Hepatocyte (in vitro differentiated cells): ENCODE data around the gene VENTX. TPM values are rescaled to one million over a fixed set of nuclear protein-coding genes. Genes with fewer than 3 reads are reported as not detected.

Experiments used
- DNase-seq: peaks from one replicate; pipeline ENCODE4 v3.0.0-alpha.2; 2016; ENCODE audit warnings: low spot score
- H2AFZ ChIP-seq: fragments of 200-600 bp; sonication (generic); 2 replicates; pipeline ENCODE4 v1.6.0; 2016; ENCODE audit warnings: antibody characterized with exemption, mild to moderate bottlenecking
- H3K27ac ChIP-seq: fragments of 200-600 bp; sonication (generic); 2 replicates; pipeline ENCODE4 v1.5.1; 2016; ENCODE audit warnings: mild to moderate bottlenecking
- H3K27me3 ChIP-seq: fragments of 200-600 bp; sonication (generic); 2 replicates; pipeline ENCODE4 v1.6.1; 2016
- H3K36me3 ChIP-seq: fragments of 200-600 bp; sonication (generic); replicated peaks from 2 replicates; pipeline ENCODE4 v1.5.1; 2016; ENCODE audit warnings: low read depth; ENCODE audit not compliant: insufficient read depth
- H3K4me1 ChIP-seq: fragments of 200-600 bp; sonication (generic); 2 replicates; pipeline ENCODE4 v1.5.1; 2016; ENCODE audit warnings: mild to moderate bottlenecking, moderate library complexity; ENCODE audit not compliant: insufficient read depth
- H3K4me2 ChIP-seq: fragments of 200-600 bp; sonication (generic); 2 replicates; pipeline ENCODE4 v1.6.0; 2016
- H3K4me3 ChIP-seq: fragments of 200-600 bp; sonication (generic); 2 replicates; pipeline ENCODE4 v1.5.1; 2016; ENCODE audit warnings: mild to moderate bottlenecking
- H3K79me2 ChIP-seq: fragments of 200-600 bp; sonication (generic); 2 replicates; pipeline ENCODE4 v1.6.0; 2017; ENCODE audit warnings: mild to moderate bottlenecking
- H3K9me2 ChIP-seq: fragments of 200-600 bp; sonication (generic); replicated peaks from 2 replicates; pipeline ENCODE4 v1.6.0; 2017; ENCODE audit warnings: mild to moderate bottlenecking; ENCODE audit not compliant: insufficient read depth
- H3K9me3 ChIP-seq: fragments of 200-600 bp; sonication (generic); 2 replicates; pipeline ENCODE4 v1.5.1; 2016; ENCODE audit warnings: low read depth, mild to moderate bottlenecking
- H4K20me1 ChIP-seq: fragments of 200-600 bp; sonication (generic); 2 replicates; pipeline ENCODE4 v1.6.0; 2016; ENCODE audit warnings: mild to moderate bottlenecking; ENCODE audit not compliant: insufficient read depth, poor library complexity, severe bottlenecking
- CTCF ChIP-seq: fragments of 200-600 bp; sonication (generic); IDR thresholded peaks from 2 replicates; pipeline ENCODE4 v1.5.1; 2016; ENCODE audit warnings: antibody characterized with exemption, mild to moderate bottlenecking; ENCODE audit not compliant: poor library complexity
- EZH2 ChIP-seq: fragments of 200-600 bp; sonication (generic); IDR thresholded peaks from 2 replicates; pipeline ENCODE4 v1.6.1; 2016; ENCODE audit warnings: antibody characterized with exemption, mild to moderate bottlenecking, borderline replicate concordance
- EZH2phosphoT487 ChIP-seq: fragments of 200-600 bp; sonication (generic); IDR thresholded peaks from one replicate; pipeline ENCODE4 v1.6.1; 2018; ENCODE audit warnings: antibody characterized with exemption, mild to moderate bottlenecking, low read depth, moderate library complexity; ENCODE audit not compliant: unreplicated experiment, severe bottlenecking
- WGBS: methylation state at CpG from one replicate; pipeline ENCODE4 v1.1.6; 2016; ENCODE audit warnings: low lambda C conversion rate; ENCODE audit errors: missing lambda C conversion rate; 5-methylcytosine and 5-hydroxymethylcytosine counted together
- polyA plus RNA-seq: library from polyadenylated mRNA; unstranded; fragments of >200 nt; fragmentation: Nextera tagmentation; extraction: Ambion mirVana; gene quantifications from 2 replicates; pipeline ENCODE4 v1.2.1, GENCODE V29; 2016
- total RNA-seq: library from RNA; depleted of rRNA; stranded (reverse); fragments of >200 nt; gene quantifications from 2 replicates; pipeline ENCODE4 v1.2.3, GENCODE V29; 2014

VENTX gene
- total and polyA plus RNA-seq, 2 experiments from 2014 or later: not detected

GRCh38 chr10:133276100-133276434 is 38.4 kb downstream of the VENTX start:
- WGBS: 64% methylated on average over 5 of the region's 6 CpGs
- TF ChIP-seq EZH2phosphoT487 (no peak), CTCF (no peak), EZH2 (no peak)
- no peak overlapping the region for H3K4me3 ChIP-seq
- no peak overlapping the region for H3K27ac ChIP-seq
- H2AFZ ChIP-seq: no peak overlapping the region
- no peaks in the 10 kb centered on the region for H3K9me2 ChIP-seq
- H4K20me1 ChIP-seq: no peaks in the 10 kb centered on the region
- H3K79me2 ChIP-seq: no peaks in the 10 kb centered on the region
- DNase-seq: no peak
- peaks cover 13% of the 10 kb centered on the region for H3K27me3 ChIP-seq
- H3K9me3 ChIP-seq: no peaks in the 10 kb centered on the region
- H3K4me2 ChIP-seq: peak overlapping the region; percentile 89
- peaks cover 42% of the 10 kb centered on the region for H3K4me1 ChIP-seq
- no peaks in the 10 kb centered on the region for H3K36me3 ChIP-seq

DNA sequence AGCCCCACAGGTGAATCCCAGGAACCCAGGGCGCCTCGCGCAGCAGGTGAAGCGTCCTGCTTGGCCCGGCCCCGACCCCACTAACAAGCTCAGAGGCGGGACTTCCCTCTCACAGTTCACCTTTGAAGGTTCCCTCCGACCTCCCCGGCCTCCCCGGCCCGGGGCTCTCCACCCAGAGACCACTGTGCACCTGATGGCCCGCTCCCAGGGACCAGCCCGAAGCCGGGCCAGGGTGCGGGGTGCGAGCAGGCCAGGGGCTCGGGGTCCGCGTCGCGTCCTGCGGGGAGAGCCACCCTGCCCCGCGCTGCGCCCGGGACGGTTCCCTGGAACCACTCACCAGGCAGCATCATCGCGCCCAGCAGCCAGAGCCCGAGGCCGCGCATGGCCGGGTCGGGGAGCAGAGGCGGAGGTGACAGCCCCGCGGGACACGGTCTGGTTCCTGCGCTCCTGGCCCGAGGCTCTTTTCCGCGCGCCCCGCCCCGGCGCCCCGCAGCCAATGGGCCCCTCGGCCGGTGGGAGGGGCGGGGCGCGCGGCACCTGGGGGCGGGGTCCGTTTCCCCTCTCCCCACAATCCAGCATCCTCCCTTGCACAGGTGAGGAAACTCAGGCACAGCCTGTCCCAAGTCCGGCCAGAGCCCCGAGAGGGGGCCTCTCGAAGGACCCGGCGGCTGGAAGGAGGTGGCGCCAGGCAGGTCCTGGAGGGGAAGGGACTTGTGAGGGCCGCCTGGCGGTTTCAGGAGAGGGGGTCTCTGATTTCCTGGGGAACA is 39.0 kb downstream of the VENTX start, which contains the start of gene ADAM8:
Gene ADAM8 (minus strand): TSS at position 434 of the 767 bp plus-strand sequence. CDS start 51 bp downstream, at position 383.
- H3K79me2 ChIP-seq: no peaks in the 10 kb centered on the region
- 20% methylated on average over 29 of the region's 63 CpGs for WGBS
- H3K9me3 ChIP-seq: no peaks in the 10 kb centered on the region
- peaks cover 42% of the 10 kb centered on the region for H3K4me1 ChIP-seq
- no peaks in the 10 kb centered on the region for H4K20me1 ChIP-seq
- peak within 1 kb of the TSS; percentile 85 for H3K27ac ChIP-seq
- no peaks in the 10 kb centered on the region for H3K36me3 ChIP-seq
- TF ChIP-seq CTCF (no peak), EZH2 (no peak), EZH2phosphoT487 (no peak)
- no peak within 1 kb of the TSS for H3K4me3 ChIP-seq
- H2AFZ ChIP-seq: no peak within 1 kb of the TSS
- H3K9me2 ChIP-seq: no peaks in the 10 kb centered on the region
- H3K27me3 ChIP-seq: peaks cover 13% of the 10 kb centered on the region
- DNase-seq: peak; percentile 64
- peak within 1 kb of the TSS; percentile 89 for H3K4me2 ChIP-seq

DNA sequence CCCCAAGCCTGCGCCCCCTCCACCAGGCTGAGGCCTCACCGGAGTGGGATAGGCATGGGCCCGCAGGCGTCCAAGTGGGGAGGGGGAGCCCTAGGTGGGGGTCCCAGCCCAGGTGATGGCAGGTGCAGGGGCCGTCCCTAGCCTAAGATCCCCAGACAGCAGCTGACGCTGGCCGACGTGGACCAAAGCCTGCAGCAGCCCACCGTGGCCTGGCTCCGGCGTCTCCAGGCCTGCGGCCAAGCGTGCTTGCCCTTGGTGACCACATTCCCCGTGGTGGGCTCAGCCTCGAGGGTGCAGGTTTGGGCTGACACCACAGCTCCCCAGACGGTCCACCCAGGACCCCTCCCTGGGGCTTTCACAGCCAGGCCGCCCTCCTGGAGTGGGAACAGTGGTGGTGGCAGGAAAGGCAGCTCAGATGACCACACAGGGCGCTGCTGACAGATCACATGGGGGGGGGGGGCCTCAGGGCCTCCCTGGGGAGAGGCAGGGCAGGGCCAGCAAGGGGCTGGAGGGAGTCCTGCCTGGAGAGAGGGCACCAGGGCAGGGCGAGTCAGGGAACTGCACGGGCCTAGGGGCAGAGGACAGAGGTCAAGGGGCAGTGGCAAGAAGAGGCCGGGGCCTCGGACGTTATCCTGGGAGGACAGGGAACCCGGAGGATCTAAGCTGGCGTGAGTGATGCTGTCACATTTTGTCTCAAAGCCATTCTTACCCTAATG is 39.8 kb downstream of the VENTX start:
- Histone ChIP-seq H3K27me3 (peaks cover 13% of the 10 kb centered on the region), H2AFZ (no peak overlapping the region), H4K20me1 (no peaks in the 10 kb centered on the region), H3K36me3 (no peaks in the 10 kb centered on the region), H3K27ac (peak overlapping the region; percentile 85), H3K4me2 (peak overlapping the region; percentile 89), H3K79me2 (no peaks in the 10 kb centered on the region), H3K4me1 (peaks cover 42% of the 10 kb centered on the region), H3K9me3 (no peaks in the 10 kb centered on the region), H3K9me2 (no peaks in the 10 kb centered on the region), H3K4me3 (no peak overlapping the region)
- TF ChIP-seq EZH2 (no peak), CTCF (no peak), EZH2phosphoT487 (no peak)
- no peak for DNase-seq
- WGBS: 77% methylated on average over 18 of the region's 25 CpGs
